ENCODE data around the gene GPATCH2. TPM values are rescaled to one million over a fixed set of nuclear protein-coding genes. Genes with fewer than 3 reads are reported as not detected.
"Not testable (repeated sequence)": the region's sequence is repeated elsewhere in the genome, so short reads cannot be mapped to it uniquely, and the experiment has no call there.

The GPATCH2 gene
- total RNA-seq, 2 experiments from 2014 or later, result 9.2 to 9.5 TPM

DNA sequence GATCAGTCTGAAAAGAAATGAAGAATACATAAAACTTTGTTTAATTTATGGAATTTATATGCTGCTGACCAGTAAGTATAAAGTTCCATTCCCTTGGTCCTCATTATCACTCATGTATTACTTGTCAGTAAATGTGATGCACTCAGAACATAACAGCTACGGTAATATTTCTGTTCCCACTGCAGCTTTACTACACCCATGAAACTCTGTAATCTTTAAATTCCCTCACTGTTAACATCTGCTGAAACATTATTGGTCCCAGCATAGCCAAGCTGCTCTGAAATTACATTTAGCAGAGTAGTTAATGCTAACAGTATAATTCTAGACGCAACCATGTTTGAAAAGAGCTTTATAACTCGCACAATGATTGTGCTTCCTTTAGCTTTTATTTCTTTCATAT lies 238.4 kb downstream of the GPATCH2 start:
- DNase-seq, result no peak
- H3K27me3 Mint-ChIP-seq, result no peaks in the 10 kb centered on the region
- H3K4me1 Mint-ChIP-seq, result no peaks in the 10 kb centered on the region
- no peaks in the 10 kb centered on the region for H3K36me3 Mint-ChIP-seq (ENCODE audit: low read depth)
- H3K27ac Mint-ChIP-seq, result no peak overlapping the region
- no peaks in the 10 kb centered on the region for H3K9me3 Mint-ChIP-seq
- no peak overlapping the region for H3K4me3 Mint-ChIP-seq
- ChIA-PET CTCF (no interaction called here), POLR2A (no interaction called here)

DNA sequence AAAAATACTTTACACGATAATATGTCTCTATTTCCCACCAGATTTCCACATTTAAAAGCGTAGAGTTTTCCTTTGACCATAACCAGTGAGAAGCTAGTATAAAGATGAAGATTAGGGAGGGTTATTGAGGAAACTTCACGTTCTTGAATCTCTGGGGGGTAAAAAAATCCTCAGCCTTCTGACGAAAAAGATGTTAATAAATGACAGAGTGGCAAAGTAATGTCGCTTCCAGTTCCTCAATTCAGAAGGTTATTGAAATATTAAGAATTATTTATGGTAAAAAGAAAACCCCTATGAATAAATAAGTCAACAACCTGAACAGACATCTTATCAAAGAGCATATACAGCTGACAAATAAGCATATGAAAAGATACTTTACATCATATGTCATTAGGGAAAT lies 241.0 kb downstream of the GPATCH2 start:
- no peaks in the 10 kb centered on the region for H3K9me3 Mint-ChIP-seq
- no peak overlapping the region for H3K4me3 Mint-ChIP-seq
- no peaks in the 10 kb centered on the region for H3K4me1 Mint-ChIP-seq
- CTCF ChIA-PET, result no interaction called here
- DNase-seq, result no peak
- H3K27me3 Mint-ChIP-seq, result no peaks in the 10 kb centered on the region
- no peak overlapping the region for H3K27ac Mint-ChIP-seq
- POLR2A ChIA-PET, result no interaction called here
- H3K36me3 Mint-ChIP-seq (ENCODE audit: low read depth), result no peaks in the 10 kb centered on the region

- DNase-seq, result no peak
- no peak overlapping the region for H3K4me3 Mint-ChIP-seq
- no peaks in the 10 kb centered on the region for H3K27me3 Mint-ChIP-seq
- ChIA-PET CTCF (no interaction called here), POLR2A (no interaction called here)
- H3K4me1 Mint-ChIP-seq, result no peaks in the 10 kb centered on the region
- no peaks in the 10 kb centered on the region for H3K36me3 Mint-ChIP-seq (ENCODE audit: low read depth)
- no peaks in the 10 kb centered on the region for H3K9me3 Mint-ChIP-seq
- no peak overlapping the region for H3K27ac Mint-ChIP-seq
Measured at GRCh38 chr1:217388522-217389065, 242.3 kb downstream of the GPATCH2 start.

DNA sequence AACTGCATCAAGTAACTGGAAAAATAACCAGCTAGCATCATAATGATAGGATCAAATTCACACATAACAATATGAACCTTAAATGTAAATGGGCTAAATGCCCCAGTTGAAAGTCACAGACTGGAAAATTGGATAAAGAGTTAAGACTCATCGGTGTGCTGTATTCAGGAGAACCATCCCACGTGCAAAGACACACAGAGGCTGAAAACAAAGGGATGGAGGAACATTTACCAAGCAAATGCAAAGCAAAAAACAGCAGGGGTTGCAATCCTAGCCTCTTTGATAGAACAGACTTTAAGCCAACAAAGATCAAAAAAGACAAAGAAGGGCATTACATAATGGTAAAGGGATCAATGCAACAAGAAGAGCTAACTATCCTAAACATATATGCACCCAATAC lies 249.1 kb downstream of the GPATCH2 start:
- DNase-seq; H3K27ac Mint-ChIP-seq; H3K27me3 Mint-ChIP-seq; POLR2A ChIA-PET; H3K36me3 Mint-ChIP-seq (ENCODE audit: low read depth); H3K4me1 Mint-ChIP-seq; CTCF ChIA-PET; H3K4me3 Mint-ChIP-seq; H3K9me3 Mint-ChIP-seq: not testable (repeated sequence)

DNA sequence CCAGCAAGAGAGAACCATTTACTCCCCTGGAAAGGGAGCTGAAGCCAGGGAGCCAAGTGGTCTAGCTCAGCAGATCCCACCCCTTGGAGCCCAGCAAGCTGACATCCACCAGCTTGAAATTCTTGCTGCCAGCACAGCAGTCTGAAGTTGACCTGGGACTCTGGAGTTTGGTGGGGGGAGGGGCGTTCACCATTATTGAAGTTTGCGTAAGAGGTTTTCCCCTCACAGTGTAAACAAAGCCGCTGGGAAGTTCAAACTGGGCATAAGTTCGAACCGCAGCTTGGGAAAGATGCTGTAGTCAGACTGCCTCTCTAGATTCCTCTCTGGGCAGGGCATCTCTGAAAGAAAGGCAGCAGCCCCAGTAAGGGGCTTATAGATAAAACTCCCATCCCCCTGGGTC lies 251.1 kb downstream of the GPATCH2 start:
- H3K27me3 Mint-ChIP-seq; H3K9me3 Mint-ChIP-seq; CTCF ChIA-PET; POLR2A ChIA-PET; DNase-seq; H3K36me3 Mint-ChIP-seq (ENCODE audit: low read depth); H3K4me1 Mint-ChIP-seq; H3K4me3 Mint-ChIP-seq; H3K27ac Mint-ChIP-seq: not testable (repeated sequence)

DNA sequence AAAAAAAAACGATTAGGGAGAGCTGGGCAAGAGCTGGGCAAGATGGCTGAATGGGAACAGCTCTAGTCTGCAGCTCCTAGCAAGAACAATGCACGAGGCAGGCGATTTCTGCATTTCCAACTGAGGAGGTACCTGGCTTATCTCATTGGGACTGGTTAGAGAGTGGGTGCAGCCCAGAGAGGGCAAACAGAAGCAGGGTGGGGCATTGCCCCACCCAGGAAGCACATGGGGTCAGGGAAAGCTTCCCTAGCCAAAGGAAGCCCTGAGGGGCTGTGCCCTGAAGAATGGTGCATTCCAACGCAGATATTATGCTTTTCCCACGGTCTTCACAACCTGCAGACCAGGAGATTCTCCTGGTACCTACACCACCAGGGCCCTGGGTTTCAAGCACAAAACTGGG lies 251.6 kb downstream of the GPATCH2 start:
- ChIA-PET POLR2A (no interaction called here), CTCF (no interaction called here)
- H3K36me3 Mint-ChIP-seq (ENCODE audit: low read depth), result no peaks in the 10 kb centered on the region
- no peak overlapping the region for H3K4me3 Mint-ChIP-seq
- H3K9me3 Mint-ChIP-seq, result peaks cover 10% of the 10 kb centered on the region
- no peak overlapping the region for H3K27ac Mint-ChIP-seq
- H3K4me1 Mint-ChIP-seq, result no peaks in the 10 kb centered on the region
- no peaks in the 10 kb centered on the region for H3K27me3 Mint-ChIP-seq
- DNase-seq, result no peak

Other genes starting within 250 kb of the GPATCH2 start
- not detected for gene SPATA17, start 254 bp upstream of the GPATCH2 start, total RNA-seq

Measured in activated CD4-positive, alpha-beta T cell treated with anti-CD3 and anti-CD28 coated beads, Interleukin-2, amount 10 ng/mL, durations not matched to agents 7 days and 5 days (primary cell).